GM19395 (cell line): ENCODE measurements around the gene IL17C.

Experiments
- ATAC-seq: cut with Tn5 transposase; IDR thresholded peaks from one replicate; pipeline ENCODE4 v1.9.1; 2021; ENCODE audit warnings: mild to moderate bottlenecking, moderate library complexity; ENCODE audit not compliant: unreplicated experiment

Gene IL17C

GRCh38 chr16:88627531-88628411 is 10.6 kb upstream of the IL17C start:
- ATAC-seq = no peak

- no peak for ATAC-seq
These were observed 9.8 kb upstream of the IL17C start for GRCh38 chr16:88628512-88628974.

DNA sequence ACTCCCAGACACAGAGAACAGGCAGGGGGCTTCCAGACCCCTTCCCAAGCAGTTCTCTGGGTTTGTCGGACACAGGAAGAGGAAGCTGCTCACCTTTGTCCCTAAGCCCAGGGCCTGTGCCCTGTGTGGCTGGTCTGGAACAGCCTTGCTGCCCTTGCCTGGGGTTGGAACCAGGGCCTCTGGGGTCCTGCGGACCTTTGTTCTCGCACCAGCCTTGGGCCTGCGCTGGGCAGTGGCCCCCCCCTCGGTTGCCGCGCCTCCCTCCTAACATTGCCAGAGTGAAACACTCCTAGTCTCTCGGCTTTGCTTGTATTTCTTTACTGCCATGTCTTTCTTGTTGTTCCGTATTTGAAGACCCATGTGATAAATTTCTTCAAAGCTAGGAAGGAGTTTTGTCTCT is 8.5 kb upstream of the IL17C start:
- ATAC-seq = no peak

DNA sequence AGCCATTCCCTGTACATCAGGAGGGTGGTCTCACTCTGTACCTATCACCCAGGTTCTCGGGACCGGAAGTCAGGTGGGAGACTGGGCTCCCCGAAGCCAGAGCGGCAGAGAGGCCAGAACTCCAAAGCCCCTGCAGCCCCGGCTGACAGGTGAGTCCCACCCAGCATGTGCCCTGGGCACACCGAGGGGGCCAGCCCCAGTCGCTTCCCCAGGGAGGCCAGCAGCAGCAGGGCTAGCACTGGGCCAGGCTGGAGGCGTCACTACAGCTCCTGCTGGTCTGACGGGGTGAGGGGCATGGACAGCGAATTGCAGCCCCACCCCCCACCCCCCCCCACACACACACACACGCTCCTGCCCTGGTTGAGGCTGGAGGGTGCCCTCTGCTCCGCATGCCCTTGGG is 7.9 kb upstream of the IL17C start:
- no peak for ATAC-seq

DNA sequence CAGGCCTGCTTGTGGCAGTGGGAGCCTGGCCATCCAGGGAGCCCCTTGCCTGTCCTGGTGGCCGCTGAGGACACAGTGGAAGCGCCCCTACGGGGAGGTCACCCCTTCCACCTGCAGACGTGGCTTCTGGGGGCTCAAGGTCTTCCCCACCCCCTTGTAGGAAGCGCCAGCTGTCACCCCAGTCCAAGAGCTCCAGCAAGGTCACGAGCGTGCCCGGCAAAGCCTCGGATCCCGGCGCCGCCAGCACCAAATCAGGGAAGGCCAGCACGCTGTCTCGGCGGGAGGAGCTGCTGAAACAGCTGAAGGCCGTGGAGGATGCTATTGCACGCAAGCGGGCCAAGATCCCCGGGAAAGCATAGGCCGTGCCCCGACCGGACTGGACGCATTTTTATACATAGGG is 7.4 kb upstream of the IL17C start:
- no peak for ATAC-seq

GRCh38 chr16:88631384-88631783 is 7.0 kb upstream of the IL17C start:
- no peak for ATAC-seq

- ATAC-seq = no peak
These were observed 6.3 kb upstream of the IL17C start for GRCh38 chr16:88631920-88632586.

DNA sequence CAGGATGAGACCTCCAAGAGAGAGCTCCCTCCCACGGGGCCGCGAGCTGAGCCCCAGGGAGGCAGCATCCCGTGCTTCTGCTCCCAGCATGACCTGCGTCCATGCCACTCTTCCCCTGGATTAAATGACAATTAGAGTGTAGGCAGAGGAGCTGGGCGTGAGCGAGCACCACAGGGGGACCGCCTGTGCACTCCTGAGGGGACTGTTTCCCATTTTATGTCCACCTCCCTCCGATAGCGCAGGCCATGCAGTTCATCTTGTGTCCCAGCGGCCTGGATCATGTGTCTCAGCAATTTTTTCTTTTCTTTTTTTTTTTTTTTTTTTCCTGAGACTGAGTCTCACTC is 5.8 kb upstream of the IL17C start:
- no peak for ATAC-seq

- peak; percentile 49 for ATAC-seq
These were observed 4.7 kb upstream of the IL17C start for GRCh38 chr16:88633684-88634140.

GRCh38 chr16:88634141-88634993 is 4.0 kb upstream of the IL17C start:
- peak; percentile 44 for ATAC-seq

- ATAC-seq = peak; percentile 10
These were observed 3.2 kb upstream of the IL17C start for GRCh38 chr16:88634994-88635670.

DNA sequence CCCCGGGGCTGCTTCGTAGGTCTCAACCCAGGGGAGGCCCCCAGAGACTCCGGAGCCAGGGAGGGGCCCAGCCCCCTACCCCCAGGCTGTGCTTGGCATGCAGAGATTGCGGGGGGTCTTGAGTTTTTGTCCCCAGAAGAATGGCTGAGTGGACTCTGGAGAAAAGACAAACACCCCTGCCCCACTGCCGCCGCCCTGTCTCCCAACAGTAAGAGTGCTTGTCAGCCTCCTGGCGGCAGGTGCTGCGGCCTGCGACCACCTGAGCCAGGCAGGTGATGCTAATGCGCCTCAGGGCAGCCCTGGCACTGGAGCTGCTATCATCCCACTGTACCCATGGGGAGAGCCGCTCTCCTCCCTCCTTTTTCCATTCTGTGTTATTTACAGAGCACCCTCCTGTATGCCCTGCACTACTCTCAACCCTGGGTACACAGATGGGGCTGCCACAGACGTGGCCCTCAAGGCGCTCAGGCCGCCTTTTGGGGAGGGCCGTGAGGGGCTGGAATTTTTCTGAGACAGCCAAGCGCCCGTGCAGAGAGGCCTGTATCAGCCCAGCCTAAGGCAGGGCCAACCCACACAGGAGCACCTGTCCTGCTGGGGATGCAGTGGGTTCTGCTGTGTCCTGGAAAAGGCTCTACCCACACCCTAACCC is 2.6 kb upstream of the IL17C start:
- no peak for ATAC-seq

- no peak for ATAC-seq
These were observed 1.7 kb upstream of the IL17C start for GRCh38 chr16:88636488-88637265.

GRCh38 chr16:88639231-88640038 is 1.1 kb downstream of the IL17C start:
- ATAC-seq = no peak

- ATAC-seq = no peak
These were observed 1.7 kb downstream of the IL17C start for GRCh38 chr16:88640039-88640495.

GRCh38 chr16:88640498-88641247 is 2.3 kb downstream of the IL17C start:
- ATAC-seq = no peak

DNA sequence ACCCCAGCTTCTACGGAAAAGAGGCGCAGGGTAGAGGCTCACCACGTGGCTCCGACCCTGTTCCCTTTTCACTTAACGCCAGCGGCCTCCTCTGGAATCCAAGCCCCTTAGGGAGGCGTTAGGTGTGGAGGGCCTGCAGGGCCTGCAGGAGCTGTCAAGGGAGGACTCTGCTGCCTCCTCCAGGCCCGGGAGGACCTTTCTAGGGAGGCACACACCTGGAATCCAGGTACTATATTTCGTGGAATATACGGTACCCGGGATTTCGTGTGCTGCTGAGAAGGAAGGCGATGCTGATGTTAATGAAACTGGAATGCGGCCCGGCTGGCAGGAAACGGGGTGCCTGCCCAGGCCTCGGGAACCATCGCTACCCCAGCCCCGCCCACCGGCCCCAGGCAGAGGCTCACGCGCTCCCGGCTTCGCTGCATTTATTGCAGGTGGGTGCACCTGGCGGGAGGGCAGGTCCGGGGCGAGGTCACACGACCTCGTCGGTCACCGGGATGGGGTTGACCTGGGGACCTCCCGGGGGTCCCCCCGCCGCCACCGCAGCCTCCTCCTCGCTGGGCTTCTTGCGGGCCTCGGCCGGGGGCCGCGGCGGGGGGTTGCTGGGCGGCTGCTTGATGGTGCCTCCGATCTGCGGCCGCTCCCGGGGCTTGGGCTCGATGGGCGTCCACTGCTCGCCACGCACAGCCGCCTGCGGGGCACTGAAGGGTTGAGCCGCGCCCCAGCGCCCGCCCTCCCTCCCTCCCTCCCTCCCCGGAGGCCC is 4.7 kb downstream of the IL17C start:
- ATAC-seq = no peak
